G401 (cell line): ENCODE data around the gene DPYSL5. TPM values are rescaled to one million over a fixed set of nuclear protein-coding genes. Genes with fewer than 3 reads are reported as not detected.

ENCODE experiments used
- DNase-seq: peaks from one replicate; pipeline ENCODE4 v3.0.0-alpha.2; 2015; ENCODE audit warnings: low spot score
- in situ Hi-C: cut with HindIII; loops from 2 replicates; pipeline ENCODE4 v1.10.0; 2016; ENCODE audit warnings: low sequenced_read_pairs, mixed read lengths
- total RNA-seq: library from RNA; depleted of rRNA; stranded (reverse); fragments of >200 nt; shearing (Covaris generic); gene quantifications from 2 replicates; pipeline ENCODE4 v1.2.3, GENCODE V29; 2014

Gene DPYSL5
- total RNA-seq, 1 experiment from 2014 or later = 4.8 TPM

DNA sequence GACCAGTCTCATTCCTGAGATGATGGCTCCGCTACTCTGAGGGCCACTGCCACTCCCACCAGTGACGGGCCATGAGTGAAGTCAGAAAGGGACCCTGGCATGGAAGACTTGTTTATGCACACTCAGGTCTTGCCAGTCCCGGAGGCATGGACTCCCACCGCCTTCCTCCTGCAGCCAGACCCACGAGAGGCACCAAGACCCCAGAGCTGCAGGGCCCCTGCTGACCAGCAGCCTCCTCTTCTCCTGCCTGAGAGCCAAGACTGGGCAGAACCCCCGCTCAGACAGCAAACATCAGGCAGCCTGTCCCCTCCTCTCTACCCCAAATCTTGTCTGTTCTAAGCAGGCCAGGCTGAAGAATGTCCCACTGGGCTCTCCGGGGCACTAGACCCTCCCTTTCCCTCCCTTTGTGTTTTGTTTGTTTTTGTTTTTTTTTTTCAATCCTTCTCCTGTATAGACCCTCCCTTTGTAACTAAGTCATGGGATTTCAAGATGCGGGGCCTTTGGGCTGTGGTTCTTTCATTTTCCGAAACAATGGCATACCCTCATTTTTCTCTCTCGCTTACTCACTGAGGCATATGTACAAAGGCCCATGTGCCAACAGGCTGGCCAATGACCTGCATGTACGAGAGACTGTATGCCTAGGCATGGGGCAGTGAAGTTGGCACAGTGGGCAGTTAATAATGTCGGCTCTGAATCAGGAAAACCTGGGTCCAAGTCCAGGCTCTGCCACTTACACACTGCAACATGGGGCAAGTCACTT, 98.2 kb downstream of the DPYSL5 start:
- DNase-seq = no peak
- in situ Hi-C loops = no loop called here

DNA sequence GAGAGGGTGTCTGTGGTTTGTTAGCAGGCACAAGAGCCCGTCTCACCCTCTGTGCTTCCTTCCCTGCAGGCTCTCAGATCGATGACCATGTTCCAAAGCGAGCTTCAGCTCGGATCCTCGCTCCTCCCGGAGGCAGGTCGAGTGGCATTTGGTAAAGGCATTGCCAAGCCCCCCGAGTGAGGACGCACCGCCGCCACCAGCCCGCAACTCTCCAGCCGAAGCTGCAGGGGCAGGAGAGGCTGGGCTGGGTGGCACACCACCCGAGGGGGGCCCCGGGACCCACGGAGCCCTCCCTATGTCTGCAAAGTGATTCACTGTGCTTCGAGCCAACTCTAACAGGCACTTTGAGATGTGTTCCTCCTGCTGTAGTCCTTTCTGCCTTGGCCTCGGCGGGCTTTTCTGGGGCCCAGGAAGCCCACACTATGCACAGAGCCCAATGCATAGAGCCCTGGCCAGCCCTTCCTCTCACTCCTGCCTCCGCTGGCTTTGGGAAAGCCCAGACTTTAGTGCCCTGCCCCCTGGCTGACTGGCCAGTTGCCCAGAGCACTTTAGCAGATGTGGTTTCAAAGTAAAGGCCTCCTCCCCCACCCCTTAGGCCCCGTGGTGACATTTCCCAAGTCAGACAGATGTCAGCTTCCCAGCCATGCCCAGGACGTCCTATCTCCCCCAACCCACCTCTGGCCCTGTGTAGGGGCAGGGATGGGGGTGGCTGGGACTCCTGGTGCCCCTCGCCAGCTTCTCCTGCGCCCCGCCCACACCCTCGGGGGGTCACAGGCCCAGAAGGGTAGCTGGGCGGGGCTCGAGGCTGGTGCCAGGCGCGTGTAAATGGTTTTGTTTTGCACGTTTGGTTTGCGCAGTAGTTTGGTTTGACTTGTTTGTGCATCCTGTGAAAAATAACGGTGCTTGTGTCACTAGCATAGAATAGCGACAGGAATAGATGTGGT, 99.2 kb downstream of the DPYSL5 start:
- DNase-seq = no peak
- in situ Hi-C loops = no loop called here

DNA sequence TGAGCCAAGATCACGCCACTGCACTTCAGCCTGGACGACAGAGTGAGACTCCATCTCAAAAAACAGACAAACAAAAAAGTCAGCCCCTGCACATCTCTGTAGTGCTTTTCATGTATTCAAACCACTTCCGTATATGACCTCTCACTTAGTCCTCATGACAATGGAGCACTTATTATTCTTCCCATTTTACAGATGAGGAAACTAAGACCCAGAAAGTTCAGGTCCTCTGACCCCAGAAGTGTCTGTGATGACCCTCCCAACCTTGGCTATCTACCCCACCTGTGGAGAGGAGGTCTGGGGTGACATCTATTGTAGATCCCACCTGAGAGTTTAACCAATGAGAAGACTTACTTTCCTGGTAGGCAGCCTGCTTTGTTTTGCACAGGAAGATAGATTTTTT, 100.9 kb downstream of the DPYSL5 start:
- in situ Hi-C loops = no loop called here
- DNase-seq = no peak

DNA sequence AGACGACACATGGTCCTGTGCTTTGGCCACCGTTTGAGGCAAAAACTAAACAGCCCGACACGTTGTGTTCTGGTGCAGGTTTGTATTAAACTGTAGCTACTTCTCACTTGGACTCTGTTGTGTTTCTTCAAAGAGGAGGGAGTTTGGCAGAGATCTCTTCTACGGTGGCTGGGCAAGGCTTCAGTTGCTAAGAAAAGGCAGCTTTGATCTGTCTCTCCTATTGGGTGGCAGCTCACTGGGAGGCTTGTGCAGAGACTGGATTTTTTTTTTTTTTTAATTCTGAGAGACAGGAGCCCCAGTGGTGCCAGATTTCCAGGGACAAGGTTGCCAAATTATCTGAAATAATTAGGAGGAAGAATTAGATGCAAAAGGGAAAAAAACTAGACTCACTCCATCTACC, 102.3 kb downstream of the DPYSL5 start:
- in situ Hi-C loops = no loop called here
- DNase-seq = no peak

DNA sequence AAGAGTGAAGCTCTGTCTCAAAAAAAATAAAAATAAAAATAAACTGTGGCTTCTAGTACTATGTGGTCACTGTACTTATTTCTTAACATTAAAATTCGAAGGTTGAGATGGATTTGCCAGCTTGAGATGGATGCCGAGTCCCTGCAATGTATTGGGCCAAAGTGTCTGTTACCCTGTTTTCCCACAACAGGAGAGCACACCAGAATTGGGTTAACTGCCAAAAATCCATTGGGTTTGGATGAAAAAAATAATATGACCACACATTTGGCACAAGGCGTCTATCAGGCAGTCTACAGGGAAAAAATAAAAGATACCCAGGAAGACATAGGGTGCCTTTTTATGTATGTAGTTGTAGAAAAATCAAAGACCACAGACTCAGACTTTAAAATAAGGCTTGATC, 103.3 kb downstream of the DPYSL5 start:
- peak; percentile 82 for DNase-seq
- in situ Hi-C loops = no loop called here

DNA sequence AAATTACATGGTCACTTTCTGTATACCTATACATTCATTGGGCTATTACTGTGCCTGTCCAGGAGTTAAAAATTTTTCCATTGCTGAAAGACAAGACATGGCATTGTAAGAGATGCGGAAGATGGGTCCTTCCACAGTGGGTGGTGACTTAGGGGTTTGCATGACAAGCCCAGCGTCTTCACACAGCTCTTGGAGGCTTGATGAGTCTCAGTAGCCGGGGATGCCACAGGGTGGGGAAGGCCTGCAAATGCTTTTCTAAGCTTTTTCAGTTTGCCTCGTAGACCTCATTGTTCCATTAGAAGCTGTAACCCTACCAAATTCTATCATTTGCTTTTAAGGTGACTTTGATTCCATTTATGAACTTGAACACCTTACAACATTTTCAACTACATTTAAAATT, 104.4 kb downstream of the DPYSL5 start:
- in situ Hi-C loops = no loop called here
- DNase-seq = no peak

DNA sequence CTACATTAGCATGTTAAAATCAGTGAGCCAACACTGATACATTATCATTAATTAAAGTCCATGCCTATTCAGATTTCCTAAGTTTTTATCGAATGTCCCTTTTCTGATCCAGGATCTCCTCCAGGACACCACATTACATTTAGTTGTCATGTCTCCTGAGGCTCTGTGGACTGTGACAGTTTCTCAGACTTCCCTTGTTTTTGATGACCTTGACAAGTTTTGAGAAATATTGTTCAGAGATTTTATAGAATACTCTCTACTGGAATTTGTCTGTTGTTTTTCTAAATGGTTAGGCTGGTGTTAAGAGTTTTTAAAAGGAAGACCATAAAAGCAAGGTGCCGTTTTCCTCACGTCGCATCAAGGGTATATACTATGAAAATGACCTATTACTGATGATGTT, 106.2 kb downstream of the DPYSL5 start:
- in situ Hi-C loops = no loop called here
- DNase-seq = no peak

DNA sequence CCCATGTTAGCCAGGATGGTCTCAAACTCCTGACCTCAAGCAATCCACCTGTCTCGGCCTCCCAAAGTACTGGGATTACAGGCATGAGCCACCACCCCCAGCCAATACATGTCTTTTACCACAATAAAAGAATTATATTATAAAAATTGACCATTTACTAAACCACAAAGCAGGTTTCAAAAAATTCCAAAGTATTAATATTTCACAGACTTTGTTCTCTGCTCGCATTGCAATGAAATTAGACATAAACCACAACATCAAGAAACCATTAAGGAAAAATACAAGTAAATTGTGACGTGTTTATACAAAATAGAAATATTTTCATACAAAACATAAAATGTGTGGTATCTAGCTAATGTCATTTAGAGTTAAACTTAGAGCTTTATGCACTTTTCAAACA, 109.1 kb downstream of the DPYSL5 start:
- DNase-seq = no peak
- in situ Hi-C loops = no loop called here

DNA sequence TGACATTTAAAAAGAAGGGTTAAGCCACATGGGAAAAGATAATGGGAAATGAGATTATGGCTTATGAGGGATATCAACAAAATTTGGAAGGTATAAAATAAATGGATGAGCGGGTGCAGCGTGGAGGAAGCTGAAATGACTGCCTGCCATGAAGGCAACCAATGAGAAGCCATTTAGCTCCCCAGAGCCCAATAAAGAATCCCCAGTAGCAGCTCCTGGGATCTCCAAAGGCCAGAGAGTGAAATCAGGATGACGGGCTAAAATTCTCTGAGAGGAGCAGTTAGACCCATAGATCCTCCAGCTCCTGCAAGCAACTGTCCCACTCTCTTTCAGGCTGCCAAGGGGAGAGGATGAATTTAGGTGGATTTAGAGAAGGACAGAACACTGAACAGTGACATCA, 109.6 kb downstream of the DPYSL5 start:
- DNase-seq = no peak
- in situ Hi-C loops = no loop called here

DNA sequence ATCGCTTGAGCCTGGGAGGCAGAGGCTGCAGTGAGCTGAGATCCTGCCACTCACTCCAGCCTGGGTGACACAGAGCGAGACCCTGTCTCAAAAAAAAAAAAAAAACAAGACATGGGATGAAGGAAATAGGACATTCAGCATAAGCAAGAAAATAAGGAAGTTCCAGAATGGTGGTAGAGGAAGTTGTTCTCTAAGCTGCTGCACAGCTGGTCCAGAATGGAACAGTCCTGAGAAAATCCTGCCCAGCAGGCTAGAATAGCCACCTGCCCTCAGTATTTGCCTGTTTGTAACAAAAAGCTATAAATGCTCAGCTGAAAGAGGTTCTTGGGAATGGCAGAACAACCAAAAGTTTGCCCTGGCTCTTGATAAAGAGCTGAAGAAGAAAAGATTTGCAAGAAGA, 111.4 kb downstream of the DPYSL5 start:
- in situ Hi-C loops = no loop called here
- no peak for DNase-seq

DNA sequence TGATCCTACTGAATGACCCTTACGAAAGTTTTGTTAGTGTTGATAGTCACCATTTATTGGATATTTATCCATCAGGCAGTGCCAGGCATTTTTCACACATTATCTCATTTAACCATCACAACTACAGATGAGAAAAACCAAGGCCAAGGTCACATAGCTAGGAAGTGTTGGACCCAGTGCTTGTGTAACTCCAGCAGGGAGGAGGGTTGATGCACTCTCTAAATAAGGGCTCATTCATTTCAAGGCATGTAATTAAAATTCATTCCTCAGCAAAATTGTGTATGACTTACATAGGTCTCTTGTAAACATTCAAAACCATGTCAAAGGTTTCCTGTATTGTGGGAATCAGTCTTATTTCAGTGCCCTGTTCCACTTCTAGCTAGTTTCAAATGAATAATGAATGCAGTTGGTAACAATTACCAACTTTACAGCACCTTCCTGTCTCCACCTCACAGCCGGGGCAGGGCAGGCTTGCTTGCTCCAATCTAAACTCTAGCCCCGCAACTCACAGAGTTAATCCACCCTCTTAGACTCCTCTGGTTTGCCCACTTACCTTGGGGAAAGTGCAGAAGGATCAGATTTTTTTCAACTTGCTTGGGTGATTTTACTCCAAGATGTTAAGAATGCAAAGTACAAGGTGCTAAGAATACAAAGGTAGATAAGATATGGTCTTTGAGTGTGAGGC, 116.7 kb downstream of the DPYSL5 start:
- DNase-seq = no peak
- in situ Hi-C loops = no loop called here

DNA sequence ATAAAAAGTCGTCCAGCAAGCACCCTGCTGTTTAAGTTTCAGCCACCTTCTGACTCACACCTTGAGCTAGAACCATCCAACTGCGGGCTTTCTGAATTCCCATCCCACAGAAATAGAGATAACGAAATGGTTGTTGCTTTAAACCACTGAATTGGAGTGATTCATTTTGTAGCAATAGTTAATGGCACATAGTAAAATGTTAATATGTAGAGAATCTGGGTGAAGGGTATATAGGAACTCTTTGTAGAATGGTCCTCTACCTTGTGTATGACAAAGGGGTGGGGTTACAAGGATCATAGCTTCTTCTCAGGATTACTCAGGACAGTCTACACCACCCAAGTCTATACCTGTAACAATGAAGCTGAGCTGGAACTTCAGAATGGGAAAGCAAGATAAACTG, 120.1 kb downstream of the DPYSL5 start:
- in situ Hi-C loops = no loop called here
- DNase-seq = no peak

DNA sequence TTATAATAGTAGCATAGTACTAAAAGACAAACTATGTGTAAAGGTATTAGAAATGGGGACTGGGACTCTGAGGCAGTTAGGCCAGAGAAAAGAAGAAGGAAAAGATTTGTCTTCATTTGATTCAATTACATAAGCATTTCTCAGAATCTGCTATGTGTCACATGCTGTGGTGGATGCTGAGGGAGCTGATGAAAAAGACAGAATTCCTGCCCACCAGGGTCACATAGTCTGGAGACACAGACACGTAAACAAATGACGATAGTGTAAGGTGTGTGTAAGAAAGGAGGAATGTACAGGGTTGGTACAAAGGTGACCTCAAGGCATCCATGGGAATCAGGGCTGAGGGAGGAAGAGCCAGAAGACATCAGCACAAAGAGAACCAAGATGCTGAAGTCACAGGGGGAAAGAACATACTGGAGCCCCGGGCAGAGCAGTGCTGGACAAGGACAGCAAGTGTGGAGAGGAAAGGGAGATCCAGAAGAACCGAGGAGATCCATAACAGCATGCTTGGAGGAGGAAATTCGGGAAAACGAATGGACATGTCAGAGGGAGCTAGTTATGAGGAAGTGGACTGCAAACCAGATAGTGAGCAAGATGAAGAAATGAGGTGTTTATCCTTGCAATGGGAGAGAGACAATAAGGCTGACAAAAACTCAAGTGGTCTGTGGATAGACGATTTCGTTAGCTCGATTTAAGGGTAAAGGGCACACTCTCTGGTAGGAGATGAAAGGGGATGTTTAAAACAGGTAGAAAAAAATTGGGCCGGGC, 121.3 kb downstream of the DPYSL5 start:
- no peak for DNase-seq

DNA sequence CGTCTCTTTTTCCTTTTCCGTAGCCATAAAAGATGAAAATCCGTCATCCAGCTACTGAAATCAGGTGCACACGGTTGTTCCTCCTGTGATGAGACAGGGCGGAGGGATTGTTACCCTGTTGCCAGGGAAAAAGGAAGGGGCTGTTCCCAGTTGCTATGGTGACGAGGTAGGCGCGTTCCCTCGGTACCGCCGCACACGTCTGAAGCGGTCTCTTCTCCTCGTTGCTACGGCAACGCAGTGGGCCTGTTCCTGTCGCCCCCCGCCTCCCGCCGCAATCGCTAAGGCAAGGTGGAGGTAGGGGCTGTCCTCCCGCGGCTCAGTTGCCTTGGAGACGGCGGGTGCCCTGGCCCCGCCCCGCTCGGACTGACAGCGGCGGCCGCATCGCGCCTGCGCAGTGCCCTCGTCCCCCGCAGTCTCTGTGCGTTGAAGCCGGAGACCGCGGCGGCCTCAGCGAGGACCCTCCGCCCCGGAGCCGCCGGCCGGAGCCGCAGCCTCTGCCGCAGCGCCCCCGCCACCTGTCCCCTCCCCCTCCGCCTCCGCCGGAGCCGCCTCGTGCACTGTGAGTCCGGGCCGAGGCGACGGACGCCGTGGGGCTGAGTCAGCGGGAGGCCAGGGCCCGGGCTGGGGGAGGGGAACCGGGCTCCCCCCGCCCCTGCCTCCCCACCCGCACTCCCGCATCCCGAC, 122.5 kb downstream of the DPYSL5 start, which contains the start of gene MAPRE3:
MAPRE3 (plus strand) TSS at position 394 of the 684 bp plus-strand sequence. CDS start 51,582 bp downstream, outside the sequence.
- in situ Hi-C loops = no loop called here
- peak; percentile 96 for DNase-seq

More for the DNA sequence above, 121.3 kb downstream of the DPYSL5 start:
- in situ Hi-C loops = no loop called here

DNA sequence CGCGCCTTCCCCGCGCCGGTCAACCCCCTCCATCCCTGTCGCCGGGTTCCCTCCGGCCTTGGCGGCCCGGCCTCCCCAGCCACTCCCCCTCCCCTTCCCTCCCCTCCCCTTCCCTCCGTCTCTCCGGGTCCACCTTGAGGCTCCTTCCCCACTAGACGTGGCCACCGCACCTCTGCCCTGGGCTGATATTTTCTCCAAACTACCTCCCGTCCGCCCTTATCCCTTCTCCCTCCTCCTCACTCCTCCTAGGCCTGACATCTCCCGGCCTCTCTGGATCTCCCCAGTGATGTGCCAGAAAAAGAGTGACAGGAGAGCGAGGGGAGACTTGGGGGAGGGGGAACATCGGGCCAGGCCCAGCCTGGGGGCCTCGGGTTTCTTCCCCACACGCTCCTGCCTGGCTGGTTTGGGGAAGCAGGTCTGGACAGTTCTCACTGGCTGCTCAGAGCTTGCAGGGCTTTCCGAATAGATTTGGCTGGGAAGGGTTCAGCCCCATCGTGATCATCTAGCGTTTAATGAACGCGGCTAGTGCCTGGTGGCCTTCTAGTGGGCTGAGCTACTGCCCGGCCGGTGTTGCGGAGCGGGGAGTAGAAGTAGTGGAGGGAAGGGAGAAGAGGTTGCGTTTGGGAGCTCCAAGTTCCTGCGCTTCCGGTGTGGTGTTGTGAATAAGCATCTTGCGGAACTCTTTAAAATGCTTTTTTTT, 123.1 kb downstream of the DPYSL5 start:
- peak; percentile 69 for DNase-seq
- in situ Hi-C loops = no loop called here

DNA sequence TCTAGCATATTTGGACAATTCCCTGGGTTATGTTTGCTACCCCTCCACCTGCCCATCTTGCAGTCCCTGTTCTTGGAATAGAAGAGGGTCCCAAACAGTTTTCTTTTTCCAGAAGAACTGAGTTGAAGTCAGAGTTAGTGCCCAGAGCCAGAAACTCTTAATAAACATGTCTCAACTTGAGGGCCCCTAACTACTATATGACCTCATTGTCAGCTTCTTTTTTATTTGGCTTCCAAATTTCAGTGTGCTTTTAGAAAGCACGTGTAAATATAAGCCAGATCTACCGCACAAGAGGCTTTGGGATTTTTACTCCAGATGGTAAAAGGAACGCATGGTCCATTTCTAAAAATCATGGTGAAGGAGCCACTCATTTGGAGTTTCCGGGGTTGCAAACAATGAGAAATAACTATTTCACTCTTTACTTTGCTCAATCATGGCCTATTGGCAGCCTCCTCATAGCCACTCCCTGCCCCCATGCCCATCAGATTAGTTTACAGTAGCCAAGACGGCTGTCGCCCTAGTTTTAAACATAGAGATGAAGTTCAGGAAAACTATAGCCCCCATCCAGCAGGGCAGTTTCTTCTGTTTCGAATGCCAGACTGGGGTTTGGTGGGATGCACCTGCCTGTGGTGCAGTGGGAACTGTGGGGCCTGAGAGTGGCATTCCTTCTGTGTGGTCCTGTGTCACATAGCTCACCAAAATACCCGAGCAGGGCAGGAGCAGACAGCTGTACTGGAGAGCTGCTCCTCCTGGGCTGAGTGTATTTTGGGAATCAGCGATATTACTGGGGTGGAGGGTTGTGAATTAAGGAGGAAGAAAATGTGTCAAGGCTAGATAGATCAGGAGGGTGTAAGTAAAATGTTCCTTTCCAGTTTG, 124.2 kb downstream of the DPYSL5 start:
- peak; percentile 50 for DNase-seq
- in situ Hi-C loops = no loop called here

DNA sequence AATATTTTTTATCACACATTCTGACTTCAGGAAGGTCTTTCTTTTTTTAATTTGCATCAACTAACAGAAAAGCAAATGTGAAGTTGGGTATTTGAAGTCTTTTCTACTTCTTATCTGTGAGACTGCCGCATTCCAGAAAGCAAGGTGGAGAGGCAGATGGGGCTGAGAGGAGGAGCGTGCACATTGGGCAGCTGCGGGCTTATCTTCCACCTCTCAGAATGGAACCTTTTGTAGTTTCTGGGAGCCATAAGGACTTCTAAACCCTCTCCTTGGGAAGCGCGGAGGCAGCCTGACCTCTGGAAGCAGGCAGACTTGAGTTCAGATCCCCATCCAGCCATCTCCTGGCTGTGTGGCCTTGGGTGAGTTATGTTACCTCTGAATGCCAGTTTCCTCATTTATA, 126.4 kb downstream of the DPYSL5 start:
- in situ Hi-C loops = no loop called here
- no peak for DNase-seq
